ENCODE data around the gene ADAMTS8.
"Not testable (repeated sequence)": the region's sequence is repeated elsewhere in the genome, so short reads cannot be mapped to it uniquely, and the experiment has no call there.

The ADAMTS8 gene

GRCh38 chr11:130438401-130439159 is 10.2 kb upstream of the ADAMTS8 start:
- DNase-seq = not testable (repeated sequence)

- DNase-seq = no peak
Observed at GRCh38 chr11:130437848-130438247, 9.4 kb upstream of the ADAMTS8 start.

- DNase-seq = no peak
Observed at GRCh38 chr11:130436171-130436570, 7.8 kb upstream of the ADAMTS8 start.

GRCh38 chr11:130435671-130436070 is 7.3 kb upstream of the ADAMTS8 start:
- DNase-seq = no peak

- peak; percentile 61 for DNase-seq
Observed at GRCh38 chr11:130434521-130435223, 6.3 kb upstream of the ADAMTS8 start.

GRCh38 chr11:130433357-130433756 is 4.9 kb upstream of the ADAMTS8 start:
- DNase-seq = no peak

- no peak for DNase-seq
Observed at GRCh38 chr11:130431801-130432200, 3.4 kb upstream of the ADAMTS8 start.

GRCh38 chr11:130431331-130431773 is 2.9 kb upstream of the ADAMTS8 start:
- DNase-seq = peak; percentile 37

- no peak for DNase-seq
Observed at GRCh38 chr11:130429983-130430382, 1.6 kb upstream of the ADAMTS8 start.

- no peak for DNase-seq
Observed at GRCh38 chr11:130429120-130429681, 792 bp upstream of the ADAMTS8 start.

GRCh38 chr11:130427581-130428315 is 661 bp downstream of the ADAMTS8 start:
- no peak for DNase-seq

GRCh38 chr11:130426837-130427341 is 1.5 kb downstream of the ADAMTS8 start:
- no peak for DNase-seq

- no peak for DNase-seq
Observed at GRCh38 chr11:130426223-130426836, 2.1 kb downstream of the ADAMTS8 start.

GRCh38 chr11:130425156-130425555 is 3.3 kb downstream of the ADAMTS8 start:
- no peak for DNase-seq

GRCh38 chr11:130424613-130425140 is 3.7 kb downstream of the ADAMTS8 start:
- no peak for DNase-seq

- no peak for DNase-seq
Observed at GRCh38 chr11:130423541-130424142, 4.8 kb downstream of the ADAMTS8 start.

- DNase-seq = no peak
Observed at GRCh38 chr11:130422251-130422995, 6.0 kb downstream of the ADAMTS8 start.

GRCh38 chr11:130421697-130422096 is 6.7 kb downstream of the ADAMTS8 start:
- no peak for DNase-seq

GRCh38 chr11:130421199-130421585 is 7.2 kb downstream of the ADAMTS8 start:
- DNase-seq = no peak

GRCh38 chr11:130420478-130421198 is 7.8 kb downstream of the ADAMTS8 start:
- no peak for DNase-seq

Measured in NCI-H774 (cell line).